ENCODE results near the gene TPST2. TPM values are rescaled to one million over a fixed set of nuclear protein-coding genes. Genes with fewer than 3 reads are reported as not detected.

Gene TPST2
- total and polyA plus RNA-seq, 2 of the 4 experiments (the other 2 are of a cell fraction), result 42.5 to 63.6 TPM

- H3K18ac ChIP-seq (ENCODE audit: low read depth, low read length), result no peak overlapping the region
- no peak overlapping the region for H3K9ac ChIP-seq (ENCODE audit: low read depth, low read length)
- H3K14ac ChIP-seq (replicated peaks; ENCODE audit: low read depth, low read length), result no peak overlapping the region
- no peak overlapping the region for H2AK5ac ChIP-seq (ENCODE audit: low read depth, low read length)
- H2AK9ac ChIP-seq (replicated peaks; ENCODE audit: low read depth, low read length, poor library complexity), result no peak overlapping the region
- in situ Hi-C loops (cut with MboI; ENCODE audit: low sequenced_read_pairs) (no loop called here), intact Hi-C loops (cut with micrococcal nuclease) (no loop called here), dilution Hi-C loops (cut with HindIII; ENCODE audit: low sequenced_read_pairs, unreplicated experiment) (no loop called here)
- no peak overlapping the region for H3K4me2 ChIP-seq (ENCODE audit: low read depth, low read length)
- no peaks in the 10 kb centered on the region for H3K9me1 ChIP-seq (ENCODE audit: insufficient read depth, low read length)
- H4K8ac ChIP-seq (ENCODE audit: low read depth in 2 of 2, low read length in 2 of 2), result no peak overlapping the region
- POLR2A ChIA-PET (ENCODE audit: unreplicated experiment), result no interaction called here
- BruUV-seq (replicated peaks), result no TSS peak
- no peak overlapping the region for H3K4me3 ChIP-seq (ENCODE audit: insufficient read depth, low read depth, low read length)
- no peaks in the 10 kb centered on the region for H3K4me1 ChIP-seq (ENCODE audit: control insufficient read depth, insufficient read depth, low read length)
- no peak overlapping the region for H4K91ac ChIP-seq (ENCODE audit: insufficient read depth, low read depth, low read length)
- no peak for ATAC-seq (ENCODE audit: low read depth)
- H3K4ac ChIP-seq (ENCODE audit: low read depth, low read length), result no peak overlapping the region
- H3K27me3 ChIP-seq (ENCODE audit: control insufficient read depth, insufficient read depth, low read length), result peaks cover 18% of the 10 kb centered on the region
- H4K5ac ChIP-seq (ENCODE audit: low read depth, low read length), result no peak overlapping the region
- no peaks in the 10 kb centered on the region for H3K9me3 ChIP-seq (ENCODE audit: control insufficient read depth, insufficient read depth, low read length)
- no peak overlapping the region for H2BK20ac ChIP-seq (ENCODE audit: low read depth, low read length)
- no peaks in the 10 kb centered on the region for H4K20me1 ChIP-seq (ENCODE audit: insufficient read depth, low read length)
- no peaks in the 10 kb centered on the region for H3K79me1 ChIP-seq (ENCODE audit: low read depth in 1 of 2, low read length in 2 of 2)
- H3K56ac ChIP-seq (ENCODE audit: extremely low read depth, insufficient read depth, low read length), result no peak overlapping the region
- no peak overlapping the region for H2BK120ac ChIP-seq (ENCODE audit: low read depth, low read length)
- DNase-seq, result no peak
- no CpG with 5 or more reads among the region's 4 CpGs for WGBS, 2 experiments (ENCODE audit: extremely low coverage in 2 of 2, insufficient read length in 1 of 2)
- H2BK15ac ChIP-seq (ENCODE audit: low read depth, low read length), result no peak overlapping the region
- CTCF ChIA-PET, result no interaction called here
- H3K36me3 ChIP-seq (ENCODE audit: control insufficient read depth, insufficient read depth, low read length), result no peaks in the 10 kb centered on the region
- H2BK5ac ChIP-seq (ENCODE audit: low read depth, low read length, poor library complexity, severe bottlenecking), result no peak overlapping the region
- no peak overlapping the region for H2AFZ ChIP-seq (replicated peaks; ENCODE audit: low read length, poor library complexity)
- no peak for TF ChIP-seq CEBPB (IDR thresholded peaks at IDR 0.05; ENCODE audit: low read depth, low read length)
- no peak overlapping the region for H3K23ac ChIP-seq (ENCODE audit: low read depth, low read length)
- H3K27ac ChIP-seq (ENCODE audit: insufficient read depth, low read length), result no peak overlapping the region
Observed at GRCh38 chr22:26631282-26631681, 41.4 kb upstream of the TPST2 start.
